ENCODE measurements around the gene ASXL3. TPM values are rescaled to one million over a fixed set of nuclear protein-coding genes. Genes with fewer than 3 reads are reported as not detected.

Gene ASXL3
- total RNA-seq, 1 donor from 2014 or later: 1.4 TPM

DNA sequence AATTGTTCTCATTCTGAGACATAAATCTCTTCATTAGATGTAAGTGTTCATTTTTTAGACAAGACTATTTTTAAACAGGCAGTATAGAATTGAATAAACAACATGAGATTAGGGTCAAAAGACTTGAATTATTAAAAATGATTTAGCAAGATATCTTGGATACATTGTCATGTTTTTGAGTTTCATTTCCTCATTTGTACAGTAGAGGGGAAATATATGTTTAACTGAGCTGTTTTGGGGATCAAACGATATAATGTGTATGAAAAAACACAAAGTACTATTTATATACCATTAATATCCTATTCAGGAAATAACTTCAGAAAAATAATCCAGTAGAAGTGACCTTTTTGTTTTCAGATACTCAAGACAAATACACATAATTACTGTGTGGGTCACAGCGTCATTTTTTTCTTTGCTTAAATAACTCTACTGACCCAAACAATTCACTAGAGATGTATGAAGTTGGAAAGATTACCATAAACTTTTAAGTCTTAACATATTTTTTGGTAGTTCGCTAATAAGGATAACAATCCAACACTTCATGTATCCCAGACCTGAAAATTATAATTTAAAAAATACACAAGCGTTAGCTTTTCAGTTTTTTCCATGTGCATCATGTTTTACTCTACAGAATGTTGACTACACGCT lies 896 bp upstream of the ASXL3 start:
- Histone ChIP-seq H3K36me3 (no peaks in the 10 kb centered on the region), H3K9me3 (no peaks in the 10 kb centered on the region), H3K27me3 (ENCODE audit: low read depth) (peaks cover 12% of the 10 kb centered on the region), H3K27ac (peak overlapping the region; percentile 83), H3K4me1 (no peaks in the 10 kb centered on the region), H3K4me3 (peak overlapping the region; percentile 61)
- TF ChIP-seq, protein P1, sequence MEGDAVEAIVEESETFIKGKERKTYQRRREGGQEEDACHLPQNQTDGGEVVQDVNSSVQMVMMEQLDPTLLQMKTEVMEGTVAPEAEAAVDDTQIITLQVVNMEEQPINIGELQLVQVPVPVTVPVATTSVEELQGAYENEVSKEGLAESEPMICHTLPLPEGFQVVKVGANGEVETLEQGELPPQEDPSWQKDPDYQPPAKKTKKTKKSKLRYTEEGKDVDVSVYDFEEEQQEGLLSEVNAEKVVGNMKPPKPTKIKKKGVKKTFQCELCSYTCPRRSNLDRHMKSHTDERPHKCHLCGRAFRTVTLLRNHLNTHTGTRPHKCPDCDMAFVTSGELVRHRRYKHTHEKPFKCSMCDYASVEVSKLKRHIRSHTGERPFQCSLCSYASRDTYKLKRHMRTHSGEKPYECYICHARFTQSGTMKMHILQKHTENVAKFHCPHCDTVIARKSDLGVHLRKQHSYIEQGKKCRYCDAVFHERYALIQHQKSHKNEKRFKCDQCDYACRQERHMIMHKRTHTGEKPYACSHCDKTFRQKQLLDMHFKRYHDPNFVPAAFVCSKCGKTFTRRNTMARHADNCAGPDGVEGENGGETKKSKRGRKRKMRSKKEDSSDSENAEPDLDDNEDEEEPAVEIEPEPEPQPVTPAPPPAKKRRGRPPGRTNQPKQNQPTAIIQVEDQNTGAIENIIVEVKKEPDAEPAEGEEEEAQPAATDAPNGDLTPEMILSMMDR (IDR thresholded peaks at IDR 0.05): no peak
- DNase-seq: no peak
- ATAC-seq: no peak
- intact Hi-C loops (cut with DNase I): no loop called here

DNA sequence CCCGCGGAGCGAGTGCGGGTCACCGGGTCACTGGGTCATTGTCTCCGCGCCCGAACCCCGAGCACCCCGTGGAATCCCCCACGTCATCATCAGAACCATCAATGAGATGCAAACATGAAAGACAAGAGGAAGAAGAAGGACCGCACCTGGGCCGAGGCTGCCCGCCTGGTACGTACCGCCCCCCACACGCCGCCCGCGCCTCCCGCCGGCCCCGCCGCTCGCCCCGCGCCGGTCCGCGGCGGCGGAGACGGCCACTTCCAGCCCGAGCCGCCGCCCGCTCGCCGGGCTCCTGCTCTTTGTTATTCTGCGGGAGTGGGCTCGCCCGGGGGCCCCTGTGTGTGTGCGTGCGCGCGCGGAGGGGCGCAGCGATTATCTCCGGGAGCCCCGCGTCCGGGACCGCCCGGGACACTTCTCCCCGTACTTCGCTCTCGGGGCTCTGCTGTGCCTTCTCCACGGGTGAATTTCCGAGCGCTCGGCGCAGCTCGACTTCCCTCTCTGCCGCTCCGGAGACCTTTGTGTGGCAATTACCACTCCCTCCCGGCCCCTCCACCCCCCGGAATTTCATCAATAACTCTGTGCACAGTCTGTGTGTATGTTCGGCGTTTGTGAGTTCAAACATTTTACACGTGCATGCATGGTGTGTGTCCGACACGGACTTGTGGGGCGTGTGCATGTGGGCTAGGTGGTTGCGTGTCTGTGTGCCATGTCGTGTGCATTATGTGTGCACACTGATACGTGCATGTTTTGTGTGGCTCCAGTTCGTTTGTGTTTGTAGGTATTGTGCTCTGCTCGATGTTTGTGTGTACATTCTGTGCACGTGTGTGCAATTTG lies 714 bp downstream of the ASXL3 start:
- Histone ChIP-seq H3K27ac (peak overlapping the region; percentile 70), H3K27me3 (ENCODE audit: low read depth) (peaks cover 12% of the 10 kb centered on the region), H3K36me3 (no peaks in the 10 kb centered on the region), H3K9me3 (no peaks in the 10 kb centered on the region), H3K4me3 (peak overlapping the region; percentile 49), H3K4me1 (no peaks in the 10 kb centered on the region)
- DNase-seq (peak; percentile 44), ATAC-seq (peak; percentile 47 to 49)
- intact Hi-C loops (cut with DNase I): no loop called here
- TF ChIP-seq, protein P1 (IDR thresholded peaks at IDR 0.05): no peak

DNA sequence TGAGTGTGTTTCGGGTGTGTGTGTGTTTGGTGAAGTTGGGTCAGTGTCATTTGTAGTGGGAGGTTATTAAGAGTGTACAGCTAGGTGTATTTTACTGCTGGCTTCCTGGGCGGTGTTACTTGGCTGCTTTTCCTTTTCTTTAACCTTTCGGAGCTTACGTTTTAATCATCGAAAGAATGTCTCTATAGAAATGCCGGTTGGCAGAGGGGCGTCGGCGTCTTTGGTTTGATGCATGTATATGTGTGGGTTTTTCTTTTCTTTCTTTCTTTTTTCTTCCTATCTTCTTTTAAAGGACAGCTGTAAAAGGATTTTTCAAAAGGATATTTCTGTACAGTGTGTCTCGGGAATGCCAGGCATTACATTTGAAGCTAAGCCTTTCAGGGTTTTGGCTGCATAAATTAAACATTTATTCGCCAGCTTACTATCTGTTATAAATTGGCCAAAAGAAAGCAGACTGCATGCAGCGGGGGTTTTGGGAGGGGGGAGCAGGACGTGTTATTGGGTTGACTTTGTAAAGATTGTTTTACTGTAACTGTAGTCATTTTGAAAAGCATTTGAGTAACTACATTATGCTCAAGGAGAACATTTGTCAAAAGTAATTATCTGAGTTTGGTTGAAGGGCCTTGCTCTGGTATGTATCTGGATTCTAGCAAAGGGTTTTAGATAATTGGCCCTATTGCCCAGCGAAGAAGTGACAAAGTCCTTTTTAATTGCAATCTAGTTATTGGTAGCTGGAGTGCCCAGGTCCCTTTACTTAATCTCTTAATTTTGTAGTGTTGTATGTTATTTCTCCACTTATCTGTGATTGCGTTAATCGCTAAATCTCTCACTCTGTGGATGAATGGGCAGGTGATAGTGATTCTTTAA lies 1.6 kb downstream of the ASXL3 start:
- intact Hi-C loops (cut with DNase I): no loop called here
- Histone ChIP-seq H3K27ac (no peak overlapping the region), H3K36me3 (no peaks in the 10 kb centered on the region), H3K4me1 (no peaks in the 10 kb centered on the region), H3K27me3 (ENCODE audit: low read depth) (peaks cover 12% of the 10 kb centered on the region), H3K9me3 (no peaks in the 10 kb centered on the region), H3K4me3 (peak overlapping the region; percentile 49)
- DNase-seq: no peak
- TF ChIP-seq, protein P1 (IDR thresholded peaks at IDR 0.05): no peak
- ATAC-seq: peak in 1 of 2 donors; percentile 37

DNA sequence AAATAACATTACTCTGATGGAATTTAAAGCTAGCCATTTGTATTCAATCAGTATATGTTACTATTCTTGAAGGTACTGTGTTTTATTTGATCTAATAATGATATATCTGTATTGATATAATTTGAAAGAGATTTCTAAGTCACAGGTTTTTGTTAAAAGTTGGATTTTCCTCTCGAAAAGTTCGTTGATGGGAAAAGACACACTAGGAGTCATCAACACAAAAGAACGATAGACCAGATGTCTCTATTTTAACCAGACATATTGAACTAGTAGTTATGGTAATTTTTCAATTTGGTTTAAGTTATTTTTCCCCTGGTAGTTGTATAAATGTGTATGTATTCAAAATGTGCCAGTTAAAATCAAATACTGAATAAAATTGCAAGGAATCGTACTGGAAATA lies 2.5 kb downstream of the ASXL3 start:
- H3K4me1 ChIP-seq: no peaks in the 10 kb centered on the region
- intact Hi-C loops (cut with DNase I): no loop called here
- H3K9me3 ChIP-seq: no peaks in the 10 kb centered on the region
- no peak overlapping the region for H3K27ac ChIP-seq
- H3K4me3 ChIP-seq: no peak overlapping the region
- no peak for ATAC-seq
- DNase-seq: no peak
- H3K36me3 ChIP-seq: no peaks in the 10 kb centered on the region
- TF ChIP-seq, protein P1 (IDR thresholded peaks at IDR 0.05): no peak
- peaks cover 12% of the 10 kb centered on the region for H3K27me3 ChIP-seq (ENCODE audit: low read depth)

DNA sequence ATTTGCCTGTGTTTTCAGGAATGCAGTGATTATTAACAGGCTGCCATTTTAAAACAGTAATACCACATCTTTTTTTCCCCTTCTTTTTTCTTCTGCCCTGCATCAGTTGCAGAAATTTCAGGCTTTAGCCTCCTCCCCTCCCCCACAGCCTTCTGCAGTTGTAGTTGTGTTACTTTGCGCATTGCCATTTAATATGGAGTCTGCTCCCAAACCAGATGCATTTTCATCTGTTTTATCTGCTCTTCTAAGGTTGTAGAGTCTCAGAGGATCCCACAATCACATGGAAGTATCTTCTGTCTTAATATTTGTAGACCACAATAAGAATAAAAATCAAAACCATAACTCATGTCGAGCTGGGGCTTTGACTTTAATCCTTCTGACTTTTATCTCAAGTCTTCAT lies 3.8 kb downstream of the ASXL3 start:
- Histone ChIP-seq H3K4me1 (no peaks in the 10 kb centered on the region), H3K9me3 (no peaks in the 10 kb centered on the region), H3K27me3 (ENCODE audit: low read depth) (peaks cover 12% of the 10 kb centered on the region), H3K36me3 (no peaks in the 10 kb centered on the region), H3K27ac (no peak overlapping the region), H3K4me3 (no peak overlapping the region)
- TF ChIP-seq, protein P1 (IDR thresholded peaks at IDR 0.05): no peak
- DNase-seq (no peak), ATAC-seq (no peak)
- intact Hi-C loops (cut with DNase I): no loop called here
